Panc1 (cell line): ENCODE results near the gene AGER. TPM values are rescaled to one million over a fixed set of nuclear protein-coding genes. Genes with fewer than 3 reads are reported as not detected.

Source experiments
- ATAC-seq: fragments of 200-7000 bp; cut with Tn5 transposase; 2 replicates; pipeline ENCODE4 v1.9.1; 2020; ENCODE audit warnings: mild to moderate bottlenecking, moderate library complexity
- BruUV-seq: library from RNA; stranded (reverse); fragments of 400-500 nt; replicated peaks from 2 replicates; lab custom pipeline; 2021; lab: Mats Ljungman, UMichigan
- CTCF ChIA-PET: fragments of 300-600 bp; sonication (Branson Sonifier 250); formaldehyde crosslinking; loops from one replicate; lab custom pipeline; 2022; ENCODE audit warnings: antibody characterized with exemption; lab: Charles Lee
- POLR2A ChIA-PET: fragments of 300-600 bp; sonication (Branson Sonifier 250); formaldehyde crosslinking; loops from one replicate; lab custom pipeline; 2022; ENCODE audit warnings: antibody characterized with exemption; lab: Charles Lee
- DNase-seq: peaks from one replicate; pipeline ENCODE4 v3.0.0-alpha.2; 2010; ENCODE audit warnings: low read depth, low spot score
- H3K27ac ChIP-seq: 2 replicates; pipeline ENCODE4 v1.5.1; 2011; ENCODE audit warnings: mild to moderate bottlenecking, low read length, inconsistent platforms
- H3K27me3 ChIP-seq: fragments of 200-500 bp; sonication (Bioruptor generic); 2 replicates; pipeline ENCODE4 v1.6.0; 2014; ENCODE audit warnings: low read length, inconsistent platforms; ENCODE audit not compliant: control insufficient read depth, insufficient read depth
- H3K36me3 ChIP-seq: fragments of 200-500 bp; sonication (Bioruptor generic); 2 replicates; pipeline ENCODE4 v1.5.1; 2014; ENCODE audit warnings: inconsistent platforms, mild to moderate bottlenecking, low read length, moderate library complexity; ENCODE audit not compliant: control insufficient read depth, insufficient read depth
- H3K4me1 ChIP-seq: 2 replicates; pipeline ENCODE4 v1.5.1; 2011; ENCODE audit warnings: inconsistent platforms, mild to moderate bottlenecking, low read length, moderate library complexity; ENCODE audit not compliant: control insufficient read depth, insufficient read depth
- H3K4me3 ChIP-seq, 2 experiments: 2 replicates each; pipeline ENCODE4 v1.5.1; 2011 to 2012; ENCODE audit warnings: low read depth in 2 of 2, low read length in 2 of 2, mild to moderate bottlenecking in 2 of 2, inconsistent platforms in 1 of 2, moderate library complexity in 1 of 2
- H3K9me3 ChIP-seq: fragments of 200-500 bp; sonication (Bioruptor generic); 2 replicates; pipeline ENCODE4 v1.5.1; 2014; ENCODE audit warnings: low read depth, mild to moderate bottlenecking, inconsistent platforms, low read length, moderate library complexity; ENCODE audit not compliant: control insufficient read depth, insufficient read depth
- POLR2AphosphoS5 ChIP-seq: IDR thresholded peaks from 2 replicates; pipeline ENCODE4 v1.6.1; 2012; ENCODE audit warnings: mild to moderate bottlenecking, low read depth, low read length, moderate library complexity
- REST ChIP-seq, 2 experiments: IDR thresholded peaks; 2 replicates each; pipeline ENCODE4 v1.6.1; 2011 to 2012; ENCODE audit warnings: low read depth in 2 of 2, control low read depth in 1 of 2, low read length in 1 of 2, mild to moderate bottlenecking in 1 of 2, moderate library complexity in 1 of 2; ENCODE audit not compliant: insufficient read depth in 1 of 2
- SIN3A ChIP-seq: IDR thresholded peaks from 2 replicates; pipeline ENCODE4 v1.6.1; 2012; ENCODE audit warnings: low read depth, mild to moderate bottlenecking, low read length, moderate library complexity, borderline replicate concordance; ENCODE audit not compliant: insufficient read depth
- TCF7L2 ChIP-seq: IDR thresholded peaks from 2 replicates; pipeline ENCODE4 v1.6.1; 2011; ENCODE audit warnings: mild to moderate bottlenecking, low read depth, low read length, inconsistent platforms
- in situ Hi-C: cut with HindIII; loops from 2 replicates; pipeline ENCODE4 v1.10.0; 2016; ENCODE audit warnings: low sequenced_read_pairs, low pct_unique_long_range_greater_than_20kb
- intact Hi-C: fragments of 100-400 bp; cut with micrococcal nuclease; formaldehyde crosslinking; loops from one replicate; pipeline ENCODE4 v1.10.0; 2022; ENCODE audit not compliant: unreplicated experiment
- total RNA-seq: library from RNA; stranded (reverse); gene quantifications from one replicate; pipeline ENCODE4 v1.2.1, GENCODE V29; 2021; ENCODE audit not compliant: unreplicated experiment
- TF ChIP-seq, protein P1 (sequence below): fragments of 450-650 bp; IDR thresholded peaks from 2 replicates; pipeline ENCODE4 v1.5.1; 2017; ENCODE audit warnings: mild to moderate bottlenecking

The AGER gene
- total RNA-seq, 1 experiment from 2014 or later, result 3.7 TPM

GRCh38 chr6:32173051-32173727, 10.9 kb downstream of the AGER start:
- H3K27ac ChIP-seq, result no peak overlapping the region

GRCh38 chr6:32171234-32171633, 12.8 kb downstream of the AGER start:
- CTCF ChIA-PET, result no interaction called here
- no peaks in the 10 kb centered on the region for H3K27me3 ChIP-seq
- 0 out of 2 replicates have a peak, but pooled peaks cover 4% of the 10 kb centered on the region for H3K36me3 ChIP-seq
- H3K4me3 ChIP-seq, result no peak overlapping the region
- H3K9me3 ChIP-seq, result no peaks in the 10 kb centered on the region
- TF ChIP-seq, protein P1, sequence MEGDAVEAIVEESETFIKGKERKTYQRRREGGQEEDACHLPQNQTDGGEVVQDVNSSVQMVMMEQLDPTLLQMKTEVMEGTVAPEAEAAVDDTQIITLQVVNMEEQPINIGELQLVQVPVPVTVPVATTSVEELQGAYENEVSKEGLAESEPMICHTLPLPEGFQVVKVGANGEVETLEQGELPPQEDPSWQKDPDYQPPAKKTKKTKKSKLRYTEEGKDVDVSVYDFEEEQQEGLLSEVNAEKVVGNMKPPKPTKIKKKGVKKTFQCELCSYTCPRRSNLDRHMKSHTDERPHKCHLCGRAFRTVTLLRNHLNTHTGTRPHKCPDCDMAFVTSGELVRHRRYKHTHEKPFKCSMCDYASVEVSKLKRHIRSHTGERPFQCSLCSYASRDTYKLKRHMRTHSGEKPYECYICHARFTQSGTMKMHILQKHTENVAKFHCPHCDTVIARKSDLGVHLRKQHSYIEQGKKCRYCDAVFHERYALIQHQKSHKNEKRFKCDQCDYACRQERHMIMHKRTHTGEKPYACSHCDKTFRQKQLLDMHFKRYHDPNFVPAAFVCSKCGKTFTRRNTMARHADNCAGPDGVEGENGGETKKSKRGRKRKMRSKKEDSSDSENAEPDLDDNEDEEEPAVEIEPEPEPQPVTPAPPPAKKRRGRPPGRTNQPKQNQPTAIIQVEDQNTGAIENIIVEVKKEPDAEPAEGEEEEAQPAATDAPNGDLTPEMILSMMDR, result no peak
- TF ChIP-seq SIN3A, result no peak
- TF ChIP-seq POLR2AphosphoS5, result no peak
- no peak for TF ChIP-seq TCF7L2
- no peak for TF ChIP-seq REST (IDR thresholded peaks at IDR 0.05; ENCODE audit: insufficient read depth in 1 of 2, low read depth in 2 of 2, low read length in 1 of 2)
- no TSS peak for BruUV-seq
- peaks cover 21% of the 10 kb centered on the region for H3K4me1 ChIP-seq
- ATAC-seq (no peak), DNase-seq (no peak)
- H3K27ac ChIP-seq, result no peak overlapping the region
- in situ Hi-C loops, result no loop called here
- POLR2A ChIA-PET, result no interaction called here
- intact Hi-C loops, result no loop called here

More at GRCh38 chr6:32173051-32173727, 10.9 kb downstream of the AGER start:
- CTCF ChIA-PET, result no interaction called here
- 0 out of 2 replicates have a peak, but pooled peaks cover 4% of the 10 kb centered on the region for H3K36me3 ChIP-seq
- intact Hi-C loops (no loop called here), in situ Hi-C loops (no loop called here)
- POLR2A ChIA-PET, result no interaction called here
- DNase-seq (no peak), ATAC-seq (no peak)
- BruUV-seq, result no TSS peak
- no peaks in the 10 kb centered on the region for H3K9me3 ChIP-seq
- peaks cover 32% of the 10 kb centered on the region for H3K4me1 ChIP-seq
- H3K4me3 ChIP-seq, result no peak overlapping the region
- no peaks in the 10 kb centered on the region for H3K27me3 ChIP-seq
- TF ChIP-seq SIN3A, result no peak
- TF ChIP-seq, protein P1, result no peak
- no peak for TF ChIP-seq REST (IDR thresholded peaks at IDR 0.05; ENCODE audit: insufficient read depth in 1 of 2, low read depth in 2 of 2, low read length in 1 of 2)
- TF ChIP-seq TCF7L2, result no peak
- TF ChIP-seq POLR2AphosphoS5, result no peak
